Fibroblast of lung (primary cell): ENCODE data around the gene GLMN.

Experiments
- CTCF ChIP-seq, 2 donors: IDR thresholded peaks in 1 of 2; conservative IDR thresholded peaks in 1 of 2; 1 replicate in 1 of 2; 2 replicates in 1 of 2; pipeline ENCODE4 v1.5.1; 2011 to 2012; ENCODE audit warnings: low read length in 2 of 2, control low read depth in 1 of 2, inconsistent platforms in 1 of 2, low read depth in 1 of 2, mild to moderate bottlenecking in 1 of 2
- EZH2 ChIP-seq: IDR thresholded peaks from 2 replicates; pipeline ENCODE4 v1.5.1; 2012; ENCODE audit warnings: low read length, control low read depth, mild to moderate bottlenecking; ENCODE audit errors: missing control alignments

GRCh38 chr1:92340154-92340553, 41.4 kb upstream of the GLMN start:
- TF ChIP-seq CTCF (conservative IDR thresholded peaks at IDR 0.05 in 1 of 2, IDR thresholded peaks at IDR 0.05 in 1 of 2; ENCODE audit: low read depth in 1 of 2, low read length in 2 of 2) = no peak
- TF ChIP-seq EZH2 = no peak
